ENCODE measurements around the gene ANXA8.

The ANXA8 gene

GRCh38 chr10:47440207-47440606 is 43.7 kb downstream of the ANXA8 start:
- POLR2A ChIA-PET = no interaction called here
- CTCF ChIA-PET = interaction anchor here (1.6 to 2.1 kb wide), 2 partner anchors 10 to 14 kb away, joined by 4 to 9 read pairs; no protein-coding TSS in a partner anchor
- no peaks in the 10 kb centered on the region for H3K4me1 ChIP-seq (ENCODE audit: control extremely low read depth in 1 of 4, control insufficient read depth in 4 of 4, insufficient read depth in 4 of 4, low read length in 3 of 4)
- H3K9me3 ChIP-seq (ENCODE audit: control extremely low read depth in 1 of 5, control insufficient read depth in 4 of 5, insufficient read depth in 2 of 5, low read depth in 1 of 5, low read length in 4 of 5) = peaks cover 0 to 10% (median 2%) of the 10 kb centered on the region in 5 experiments
- H3K27me3 ChIP-seq (replicated peaks in 2 of 5; ENCODE audit: control insufficient read depth in 4 of 5, insufficient read depth in 5 of 5, low read length in 4 of 5) = no peaks in the 10 kb centered on the region
- whole genome bisulfite sequencing (ENCODE audit: insufficient coverage) = 98% methylated on average over 3 of the region's 4 CpGs
- no peak overlapping the region for H3K27ac ChIP-seq (ENCODE audit: insufficient read depth in 1 of 2, low read depth in 1 of 2, low read length in 2 of 2, poor library complexity in 1 of 2, severe bottlenecking in 2 of 2)
- H3K36me3 ChIP-seq (ENCODE audit: control insufficient read depth in 4 of 4, insufficient read depth in 4 of 4, low read length in 3 of 4) = no peaks in the 10 kb centered on the region
- DNase-seq = no peak
- no peak overlapping the region for H3K4me3 ChIP-seq (ENCODE audit: control insufficient read depth in 1 of 7, extremely low read depth in 1 of 7, insufficient read depth in 4 of 7, low read depth in 2 of 7, low read length in 6 of 7)

GRCh38 chr10:47438857-47439474 is 44.9 kb downstream of the ANXA8 start:
- H3K4me1 ChIP-seq (ENCODE audit: control extremely low read depth in 1 of 4, control insufficient read depth in 4 of 4, insufficient read depth in 4 of 4, low read length in 3 of 4) = no peaks in the 10 kb centered on the region
- 85% methylated on average over 4 of the region's 6 CpGs for WGBS (ENCODE audit: insufficient coverage)
- H3K27me3 ChIP-seq (replicated peaks in 2 of 5; ENCODE audit: control insufficient read depth in 4 of 5, insufficient read depth in 5 of 5, low read length in 4 of 5) = no peaks in the 10 kb centered on the region
- H3K9me3 ChIP-seq (ENCODE audit: control extremely low read depth in 1 of 5, control insufficient read depth in 4 of 5, insufficient read depth in 2 of 5, low read depth in 1 of 5, low read length in 4 of 5) = peaks cover 0 to 3% (median 0%) of the 10 kb centered on the region in 5 experiments
- ChIA-PET CTCF (interaction anchor here (0.7 to 1.7 kb wide), 4 partner anchors 11 to 86 kb away, joined by 3 to 13 read pairs (median 3); no protein-coding TSS in a partner anchor), POLR2A (no interaction called here)
- no peak overlapping the region for H3K4me3 ChIP-seq (ENCODE audit: control insufficient read depth in 1 of 7, extremely low read depth in 1 of 7, insufficient read depth in 4 of 7, low read depth in 2 of 7, low read length in 6 of 7)
- no peak overlapping the region for H3K27ac ChIP-seq (ENCODE audit: insufficient read depth in 1 of 2, low read depth in 1 of 2, low read length in 2 of 2, poor library complexity in 1 of 2, severe bottlenecking in 2 of 2)
- no peaks in the 10 kb centered on the region for H3K36me3 ChIP-seq (ENCODE audit: control insufficient read depth in 4 of 4, insufficient read depth in 4 of 4, low read length in 3 of 4)
- DNase-seq = peak; percentile 28 to 64 (median 59)

GRCh38 chr10:47435081-47435480 is 48.8 kb downstream of the ANXA8 start:
- no peaks in the 10 kb centered on the region for H3K27me3 ChIP-seq (replicated peaks in 2 of 5; ENCODE audit: control insufficient read depth in 4 of 5, insufficient read depth in 5 of 5, low read length in 4 of 5)
- POLR2A ChIA-PET = no interaction called here

GRCh38 chr10:47425813-47426419 is 58.0 kb downstream of the ANXA8 start:
- CTCF ChIA-PET = no interaction called here
- Histone ChIP-seq H3K27ac (ENCODE audit: insufficient read depth in 1 of 2, low read depth in 1 of 2, low read length in 2 of 2, poor library complexity in 1 of 2, severe bottlenecking in 2 of 2) (no peak overlapping the region), H3K27me3 (replicated peaks in 2 of 5; ENCODE audit: control insufficient read depth in 4 of 5, insufficient read depth in 5 of 5, low read length in 4 of 5) (no peaks in the 10 kb centered on the region), H3K36me3 (ENCODE audit: control insufficient read depth in 4 of 4, insufficient read depth in 4 of 4, low read length in 3 of 4) (no peaks in the 10 kb centered on the region), H3K9me3 (ENCODE audit: control extremely low read depth in 1 of 5, control insufficient read depth in 4 of 5, insufficient read depth in 2 of 5, low read depth in 1 of 5, low read length in 4 of 5) (no peaks in the 10 kb centered on the region), H3K4me1 (ENCODE audit: control extremely low read depth in 1 of 4, control insufficient read depth in 4 of 4, insufficient read depth in 4 of 4, low read length in 3 of 4) (no peaks in the 10 kb centered on the region), H3K4me3 (ENCODE audit: control insufficient read depth in 1 of 7, extremely low read depth in 1 of 7, insufficient read depth in 4 of 7, low read depth in 2 of 7, low read length in 6 of 7) (no peak overlapping the region)
- 100% methylated on average over 3 of the region's 4 CpGs for WGBS (ENCODE audit: insufficient coverage)
- POLR2A ChIA-PET = no interaction called here
- DNase-seq = no peak

More at GRCh38 chr10:47435081-47435480, 48.8 kb downstream of the ANXA8 start:
- CTCF ChIA-PET = no interaction called here
- no peak for DNase-seq
- Histone ChIP-seq H3K27ac (ENCODE audit: insufficient read depth in 1 of 2, low read depth in 1 of 2, low read length in 2 of 2, poor library complexity in 1 of 2, severe bottlenecking in 2 of 2) (no peak overlapping the region), H3K4me3 (ENCODE audit: control insufficient read depth in 1 of 7, extremely low read depth in 1 of 7, insufficient read depth in 4 of 7, low read depth in 2 of 7, low read length in 6 of 7) (no peak overlapping the region), H3K9me3 (ENCODE audit: control extremely low read depth in 1 of 5, control insufficient read depth in 4 of 5, insufficient read depth in 2 of 5, low read depth in 1 of 5, low read length in 4 of 5) (no peaks in the 10 kb centered on the region), H3K4me1 (ENCODE audit: control extremely low read depth in 1 of 4, control insufficient read depth in 4 of 4, insufficient read depth in 4 of 4, low read length in 3 of 4) (no peaks in the 10 kb centered on the region), H3K36me3 (ENCODE audit: control insufficient read depth in 4 of 4, insufficient read depth in 4 of 4, low read length in 3 of 4) (no peaks in the 10 kb centered on the region)

- H3K4me3 ChIP-seq (ENCODE audit: control insufficient read depth in 1 of 7, extremely low read depth in 1 of 7, insufficient read depth in 4 of 7, low read depth in 2 of 7, low read length in 6 of 7) = no peak overlapping the region
- no peaks in the 10 kb centered on the region for H3K4me1 ChIP-seq (ENCODE audit: control extremely low read depth in 1 of 4, control insufficient read depth in 4 of 4, insufficient read depth in 4 of 4, low read length in 3 of 4)
- no peak overlapping the region for H3K27ac ChIP-seq (ENCODE audit: insufficient read depth in 1 of 2, low read depth in 1 of 2, low read length in 2 of 2, poor library complexity in 1 of 2, severe bottlenecking in 2 of 2)
- ChIA-PET CTCF (no interaction called here), POLR2A (no interaction called here)
- H3K9me3 ChIP-seq (ENCODE audit: control extremely low read depth in 1 of 5, control insufficient read depth in 4 of 5, insufficient read depth in 2 of 5, low read depth in 1 of 5, low read length in 4 of 5) = no peaks in the 10 kb centered on the region
- DNase-seq = no peak
- no peaks in the 10 kb centered on the region for H3K27me3 ChIP-seq (replicated peaks in 2 of 5; ENCODE audit: control insufficient read depth in 4 of 5, insufficient read depth in 5 of 5, low read length in 4 of 5)
- H3K36me3 ChIP-seq (ENCODE audit: control insufficient read depth in 4 of 4, insufficient read depth in 4 of 4, low read length in 3 of 4) = no peaks in the 10 kb centered on the region
- WGBS (ENCODE audit: insufficient coverage) = 92% methylated on average over 6 of the region's 8 CpGs
Measured at GRCh38 chr10:47424231-47424630, 59.7 kb downstream of the ANXA8 start.

- no peaks in the 10 kb centered on the region for H3K36me3 ChIP-seq (ENCODE audit: control insufficient read depth in 4 of 4, insufficient read depth in 4 of 4, low read length in 3 of 4)
- H3K4me1 ChIP-seq (ENCODE audit: control extremely low read depth in 1 of 4, control insufficient read depth in 4 of 4, insufficient read depth in 4 of 4, low read length in 3 of 4) = no peaks in the 10 kb centered on the region
- CTCF ChIA-PET = interaction anchor here (0.8 kb wide), 1 partner anchor 399 kb away, joined by 3 read pairs; no protein-coding TSS in a partner anchor
- POLR2A ChIA-PET = no interaction called here
- H3K9me3 ChIP-seq (ENCODE audit: control extremely low read depth in 1 of 5, control insufficient read depth in 4 of 5, insufficient read depth in 2 of 5, low read depth in 1 of 5, low read length in 4 of 5) = no peaks in the 10 kb centered on the region
- DNase-seq = no peak
- 100% methylated on average over 4 of the region's 4 CpGs for WGBS (ENCODE audit: insufficient coverage)
- no peak overlapping the region for H3K27ac ChIP-seq (ENCODE audit: insufficient read depth in 1 of 2, low read depth in 1 of 2, low read length in 2 of 2, poor library complexity in 1 of 2, severe bottlenecking in 2 of 2)
- no peak overlapping the region for H3K4me3 ChIP-seq (ENCODE audit: control insufficient read depth in 1 of 7, extremely low read depth in 1 of 7, insufficient read depth in 4 of 7, low read depth in 2 of 7, low read length in 6 of 7)
- no peaks in the 10 kb centered on the region for H3K27me3 ChIP-seq (replicated peaks in 2 of 5; ENCODE audit: control insufficient read depth in 4 of 5, insufficient read depth in 5 of 5, low read length in 4 of 5)
Measured at GRCh38 chr10:47423476-47423875, 60.4 kb downstream of the ANXA8 start.

- Histone ChIP-seq H3K9me3 (ENCODE audit: control extremely low read depth in 1 of 5, control insufficient read depth in 4 of 5, insufficient read depth in 2 of 5, low read depth in 1 of 5, low read length in 4 of 5) (no peaks in the 10 kb centered on the region), H3K36me3 (ENCODE audit: control insufficient read depth in 4 of 4, insufficient read depth in 4 of 4, low read length in 3 of 4) (no peaks in the 10 kb centered on the region), H3K27ac (ENCODE audit: insufficient read depth in 1 of 2, low read depth in 1 of 2, low read length in 2 of 2, poor library complexity in 1 of 2, severe bottlenecking in 2 of 2) (no peak overlapping the region), H3K4me3 (ENCODE audit: control insufficient read depth in 1 of 7, extremely low read depth in 1 of 7, insufficient read depth in 4 of 7, low read depth in 2 of 7, low read length in 6 of 7) (no peak overlapping the region), H3K4me1 (ENCODE audit: control extremely low read depth in 1 of 4, control insufficient read depth in 4 of 4, insufficient read depth in 4 of 4, low read length in 3 of 4) (no peaks in the 10 kb centered on the region), H3K27me3 (replicated peaks in 2 of 5; ENCODE audit: control insufficient read depth in 4 of 5, insufficient read depth in 5 of 5, low read length in 4 of 5) (no peaks in the 10 kb centered on the region)
- 94% methylated on average over 7 of the region's 7 CpGs for WGBS (ENCODE audit: insufficient coverage)
- POLR2A ChIA-PET = no interaction called here
- DNase-seq = no peak
- CTCF ChIA-PET = interaction anchor here (1.2 kb wide), 1 partner anchor 115 kb away, joined by 3 read pairs; no protein-coding TSS in a partner anchor
Measured at GRCh38 chr10:47421057-47421952, 62.6 kb downstream of the ANXA8 start.
